Measurements from ENCODE around the gene CTDP1.

Gene CTDP1

GRCh38 chr18:79679552-79680099, at the start of gene CTDP1:
Gene CTDP1, plus strand, starts transcription at chr18:79679803. Its CDS starts 145 bp downstream, at chr18:79679948.
- peak; percentile 96 for DNase-seq (ENCODE audit: low spot score)

- no peak for DNase-seq (ENCODE audit: low spot score)
These were observed 49.1 kb upstream of the CTDP1 start for GRCh38 chr18:79630281-79631095.

GRCh38 chr18:79631096-79631507, 48.5 kb upstream of the CTDP1 start:
- DNase-seq (ENCODE audit: low spot score): no peak

GRCh38 chr18:79631761-79632446, 47.7 kb upstream of the CTDP1 start:
- no peak for DNase-seq (ENCODE audit: low spot score)

- DNase-seq (ENCODE audit: low spot score): no peak
These were observed 46.8 kb upstream of the CTDP1 start for GRCh38 chr18:79632765-79633164.

GRCh38 chr18:79634186-79634585, 45.4 kb upstream of the CTDP1 start:
- no peak for DNase-seq (ENCODE audit: low spot score)

- peak; percentile 57 for DNase-seq (ENCODE audit: low spot score)
These were observed 44.8 kb upstream of the CTDP1 start for GRCh38 chr18:79634593-79635426.

GRCh38 chr18:79635427-79635726, 44.2 kb upstream of the CTDP1 start:
- no peak for DNase-seq (ENCODE audit: low spot score)

- no peak for DNase-seq (ENCODE audit: low spot score)
These were observed 42.3 kb upstream of the CTDP1 start for GRCh38 chr18:79637181-79637920.

GRCh38 chr18:79637921-79638909, 41.4 kb upstream of the CTDP1 start:
- DNase-seq (ENCODE audit: low spot score): peak; percentile 40

GRCh38 chr18:79639072-79639829, 40.4 kb upstream of the CTDP1 start:
- DNase-seq (ENCODE audit: low spot score): no peak

GRCh38 chr18:79640064-79640672, 39.4 kb upstream of the CTDP1 start:
- no peak for DNase-seq (ENCODE audit: low spot score)

GRCh38 chr18:79640875-79641274, 38.7 kb upstream of the CTDP1 start:
- DNase-seq (ENCODE audit: low spot score): no peak

GRCh38 chr18:79641722-79642497, 37.7 kb upstream of the CTDP1 start:
- no peak for DNase-seq (ENCODE audit: low spot score)

GRCh38 chr18:79642626-79643025, 37.0 kb upstream of the CTDP1 start:
- no peak for DNase-seq (ENCODE audit: low spot score)

GRCh38 chr18:79643054-79643984, 36.3 kb upstream of the CTDP1 start:
- DNase-seq (ENCODE audit: low spot score): no peak

- peak; percentile 90 for DNase-seq (ENCODE audit: low spot score)
These were observed 35.5 kb upstream of the CTDP1 start for GRCh38 chr18:79644006-79644665.

Measured in AG20443 (cell line).